Subcutaneous adipose tissue (tissue), 4 donors: Measurements from ENCODE around the gene SLCO4A1. TPM values are rescaled to one million over a fixed set of nuclear protein-coding genes. Genes with fewer than 3 reads are reported as not detected.

Experiments
- total RNA-seq, 4 donors: library from RNA; depleted of rRNA; stranded (reverse); fragments of >200 nt; gene quantifications; one replicate each; pipeline ENCODE4 v1.1.0, GENCODE V29; 2016
- TF ChIP-seq, protein P1 (sequence below): fragments of 450-650 bp; IDR thresholded peaks from one replicate; pipeline ENCODE4 v1.5.1; 2016; ENCODE audit warnings: low read depth, mild to moderate bottlenecking, control low read depth, antibody characterized with exemption, moderate library complexity

The SLCO4A1 gene
- total RNA-seq, 4 donors from 2014 or later, result 9.0 to 38.5 (median 28.3) TPM

DNA sequence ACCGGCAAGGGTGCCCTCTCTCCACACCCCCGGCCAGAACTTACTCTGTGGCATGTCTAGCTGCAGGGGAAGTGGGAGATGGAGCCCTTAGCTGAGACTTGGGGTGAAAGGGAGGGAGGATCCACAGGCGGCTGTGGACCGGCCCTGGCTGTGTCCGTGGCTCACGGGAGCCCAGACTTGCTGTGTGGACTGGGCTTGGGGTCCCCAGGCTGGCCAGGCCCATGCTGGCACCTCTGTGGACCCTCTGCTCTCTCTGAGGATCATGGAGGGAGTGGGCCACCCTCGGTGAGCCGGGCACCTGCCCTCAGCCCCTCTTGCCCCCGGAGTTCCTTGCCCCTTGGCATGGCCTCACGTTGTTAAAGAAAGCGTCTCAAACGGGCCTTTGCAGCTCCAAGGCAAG lies 57.4 kb downstream of the SLCO4A1 start:
- TF ChIP-seq, protein P1, sequence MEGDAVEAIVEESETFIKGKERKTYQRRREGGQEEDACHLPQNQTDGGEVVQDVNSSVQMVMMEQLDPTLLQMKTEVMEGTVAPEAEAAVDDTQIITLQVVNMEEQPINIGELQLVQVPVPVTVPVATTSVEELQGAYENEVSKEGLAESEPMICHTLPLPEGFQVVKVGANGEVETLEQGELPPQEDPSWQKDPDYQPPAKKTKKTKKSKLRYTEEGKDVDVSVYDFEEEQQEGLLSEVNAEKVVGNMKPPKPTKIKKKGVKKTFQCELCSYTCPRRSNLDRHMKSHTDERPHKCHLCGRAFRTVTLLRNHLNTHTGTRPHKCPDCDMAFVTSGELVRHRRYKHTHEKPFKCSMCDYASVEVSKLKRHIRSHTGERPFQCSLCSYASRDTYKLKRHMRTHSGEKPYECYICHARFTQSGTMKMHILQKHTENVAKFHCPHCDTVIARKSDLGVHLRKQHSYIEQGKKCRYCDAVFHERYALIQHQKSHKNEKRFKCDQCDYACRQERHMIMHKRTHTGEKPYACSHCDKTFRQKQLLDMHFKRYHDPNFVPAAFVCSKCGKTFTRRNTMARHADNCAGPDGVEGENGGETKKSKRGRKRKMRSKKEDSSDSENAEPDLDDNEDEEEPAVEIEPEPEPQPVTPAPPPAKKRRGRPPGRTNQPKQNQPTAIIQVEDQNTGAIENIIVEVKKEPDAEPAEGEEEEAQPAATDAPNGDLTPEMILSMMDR, result no peak

GRCh38 chr20:62700261-62700930 lies 58.1 kb downstream of the SLCO4A1 start:
- TF ChIP-seq, protein P1, result no peak

DNA sequence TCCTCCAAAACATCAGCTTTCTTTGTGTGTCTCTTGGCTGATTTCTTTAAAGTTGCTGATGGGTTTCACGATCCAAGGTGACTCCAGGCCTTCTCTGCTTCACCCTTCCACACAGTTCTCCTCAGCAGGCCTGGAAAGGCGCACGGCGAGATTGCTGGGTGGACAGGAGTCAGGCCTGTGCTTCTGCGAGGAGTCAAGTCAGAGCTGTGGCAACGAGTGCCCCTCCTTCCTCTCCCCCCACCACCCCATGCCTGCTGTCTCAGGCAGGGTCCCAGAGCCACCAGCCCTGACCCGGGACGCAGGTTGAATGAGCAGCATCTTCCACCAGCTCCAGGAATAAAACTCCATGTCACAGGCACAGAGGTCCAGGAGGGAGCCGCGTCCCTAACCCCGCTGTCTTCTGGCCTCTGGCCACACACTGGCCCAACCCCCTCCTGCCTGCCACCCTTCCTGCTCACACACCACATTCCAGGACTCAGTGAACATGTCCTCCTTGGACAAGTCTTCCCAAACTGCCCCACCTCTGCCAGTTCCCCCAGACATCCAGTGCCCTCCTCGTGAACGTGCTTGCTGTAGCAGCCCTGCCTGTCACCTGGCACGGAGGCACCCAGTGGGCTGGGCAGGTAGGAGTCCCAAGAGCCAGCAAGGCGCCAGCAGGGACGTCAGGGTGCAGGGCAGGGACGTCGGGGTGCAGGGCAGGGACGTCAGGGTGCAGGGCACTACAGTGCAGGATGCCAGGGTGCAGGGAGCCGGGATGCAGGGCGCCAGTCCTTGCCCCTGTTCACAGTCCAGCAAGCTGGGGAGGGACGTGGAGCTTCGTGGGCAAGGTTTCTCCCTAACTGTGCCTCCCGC lies 59.1 kb downstream of the SLCO4A1 start:
- TF ChIP-seq, protein P1, result no peak

DNA sequence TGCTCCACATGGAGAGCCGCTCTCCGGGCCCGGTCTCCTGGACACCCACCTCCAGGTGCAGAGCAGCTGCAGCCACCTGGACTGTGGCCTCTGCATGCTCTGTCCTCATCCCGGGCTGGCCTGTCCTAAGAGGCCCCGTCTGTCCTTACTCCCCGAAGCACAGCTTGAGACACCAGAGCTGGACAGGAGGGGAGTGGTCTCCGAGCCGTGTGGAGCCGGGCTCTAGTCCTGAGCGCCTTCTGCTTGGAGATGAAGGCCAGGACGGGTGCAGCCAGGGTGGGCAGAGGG lies 59.7 kb downstream of the SLCO4A1 start:
- TF ChIP-seq, protein P1, result no peak

DNA sequence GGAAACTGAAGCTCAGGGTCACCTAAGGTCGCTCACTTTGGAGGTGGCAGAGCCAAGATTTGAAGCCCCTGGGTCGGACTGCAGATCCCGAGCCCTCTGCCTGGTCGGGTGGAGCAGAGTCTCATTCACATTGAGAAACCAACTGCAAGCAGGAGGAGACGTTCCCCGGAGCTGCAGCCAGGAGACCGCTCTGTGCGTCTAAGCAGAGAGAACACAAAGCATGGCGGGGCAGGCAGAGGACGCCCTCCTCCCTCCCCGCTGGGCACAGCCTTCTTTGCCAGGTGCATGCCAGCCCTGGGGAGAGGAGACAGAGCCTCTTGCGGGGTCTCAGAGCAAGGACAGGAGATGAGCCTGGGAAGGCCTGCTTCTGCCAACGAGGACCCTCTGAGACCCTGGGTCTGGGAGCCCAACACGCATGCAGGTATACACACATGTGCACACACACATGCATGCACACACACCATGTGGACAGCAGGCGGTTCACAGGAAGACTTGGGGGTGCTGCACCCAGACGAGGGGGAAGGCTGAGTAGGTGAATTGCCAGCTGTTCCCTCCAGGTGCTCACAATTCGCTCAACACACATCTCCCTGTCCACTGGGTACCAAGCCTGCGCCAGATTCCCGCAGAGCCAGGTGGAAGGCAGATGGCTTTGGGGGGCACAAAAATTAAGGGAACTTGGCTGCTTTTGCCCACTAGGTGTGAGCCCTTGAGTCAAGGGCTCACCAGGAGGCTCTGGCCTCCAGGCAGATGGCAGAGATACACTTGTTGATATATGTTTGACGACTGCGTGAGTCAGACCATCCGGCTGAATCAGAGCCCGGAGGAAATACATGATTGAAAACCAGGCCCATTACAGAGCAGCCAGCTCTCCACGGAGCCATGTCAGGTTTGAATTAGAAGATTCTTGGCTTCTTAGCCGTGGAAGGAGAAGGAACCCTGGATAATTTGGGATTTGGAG lies 60.9 kb downstream of the SLCO4A1 start:
- TF ChIP-seq, protein P1, result no peak

GRCh38 chr20:62703853-62704228 lies 61.5 kb downstream of the SLCO4A1 start:
- TF ChIP-seq, protein P1, result no peak
